HG03159 (cell line): ENCODE results near the gene ACOT7.
"Not testable (repeated sequence)": the region's sequence is repeated elsewhere in the genome, so short reads cannot be mapped to it uniquely, and the experiment has no call there.

ENCODE experiments used
- ATAC-seq: cut with Tn5 transposase; IDR thresholded peaks from one replicate; pipeline ENCODE4 v1.9.1; 2021; ENCODE audit warnings: mild to moderate bottlenecking, moderate library complexity; ENCODE audit not compliant: unreplicated experiment

The ACOT7 gene

GRCh38 chr1:6401673-6402072 is 8.1 kb upstream of the ACOT7 start:
- no peak for ATAC-seq

DNA sequence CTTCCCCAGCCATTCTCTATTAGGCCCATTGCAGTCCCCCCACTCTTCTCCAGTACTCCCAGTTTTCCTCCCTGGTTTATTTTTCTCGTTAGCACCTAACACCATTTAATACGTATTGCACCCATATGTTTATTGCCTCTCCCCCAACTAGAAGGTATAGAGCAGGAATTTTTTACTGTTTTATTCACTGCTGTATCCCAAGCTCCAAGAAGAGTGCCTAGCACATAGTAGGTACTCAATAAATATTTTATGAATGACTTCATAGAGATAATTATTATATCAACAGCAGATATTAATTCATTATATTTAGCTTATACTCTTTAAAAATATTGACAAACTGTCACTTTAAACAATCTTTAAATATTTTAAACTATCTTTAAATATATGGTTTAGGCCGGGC is 5.7 kb upstream of the ACOT7 start:
- ATAC-seq: no peak

DNA sequence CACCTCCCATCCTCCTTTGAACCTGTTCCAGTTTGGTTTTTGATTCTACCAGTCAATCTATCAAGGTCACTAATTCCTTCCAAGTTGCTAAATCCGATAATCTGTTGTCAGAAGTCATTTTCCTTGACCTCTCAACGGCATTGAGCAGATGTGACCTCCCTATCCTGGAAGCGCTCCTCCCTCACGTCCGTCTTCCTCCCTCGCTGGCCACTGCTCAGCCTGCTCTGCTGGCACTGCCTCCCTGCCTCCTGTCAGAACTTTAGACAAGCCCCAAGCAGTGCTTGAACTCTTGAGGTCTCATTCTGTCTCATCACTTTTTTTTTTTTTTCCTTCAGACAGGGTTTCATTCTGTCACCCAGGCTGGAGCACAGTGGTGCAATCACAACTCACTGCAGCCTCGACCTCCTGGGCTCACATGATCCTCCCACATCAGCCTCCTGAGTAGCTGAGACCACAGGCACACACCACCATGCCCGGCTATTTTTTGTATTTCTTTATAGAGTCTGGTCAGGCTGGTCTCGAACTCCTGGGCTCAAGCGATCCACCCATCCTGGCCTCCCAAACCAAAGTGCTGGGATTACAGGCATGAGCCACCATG is 4.4 kb upstream of the ACOT7 start:
- ATAC-seq: no peak

GRCh38 chr1:6396998-6397397 is 3.4 kb upstream of the ACOT7 start:
- no peak for ATAC-seq

GRCh38 chr1:6395781-6396244 is 2.2 kb upstream of the ACOT7 start:
- not testable (repeated sequence) for ATAC-seq

DNA sequence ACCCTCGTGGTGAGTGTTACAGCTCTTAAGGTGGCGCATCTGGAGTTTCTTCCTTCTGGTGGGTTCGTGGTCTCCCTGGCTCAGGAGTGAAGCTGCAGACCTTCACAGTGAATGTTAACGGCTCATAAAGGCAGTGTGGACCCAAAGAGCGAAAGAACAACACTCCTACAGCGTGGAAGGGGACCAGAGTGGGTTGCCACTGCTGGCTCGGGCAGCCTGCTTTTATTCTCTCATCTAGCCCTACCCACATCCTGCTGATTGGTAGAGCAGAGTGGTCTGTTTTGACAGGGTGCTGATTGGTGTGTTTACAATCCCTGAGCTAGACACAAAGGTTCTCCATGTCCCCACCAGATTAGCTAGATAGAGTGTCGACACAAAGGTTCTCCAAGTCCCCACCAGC is 1.6 kb upstream of the ACOT7 start:
- not testable (repeated sequence) for ATAC-seq

- ATAC-seq: peak; percentile 1
Observed at GRCh38 chr1:6392809-6393399, 663 bp downstream of the ACOT7 start.

- ATAC-seq: no peak
Observed at GRCh38 chr1:6391951-6392808, 1.4 kb downstream of the ACOT7 start.

GRCh38 chr1:6389971-6390370 is 3.6 kb downstream of the ACOT7 start:
- no peak for ATAC-seq

DNA sequence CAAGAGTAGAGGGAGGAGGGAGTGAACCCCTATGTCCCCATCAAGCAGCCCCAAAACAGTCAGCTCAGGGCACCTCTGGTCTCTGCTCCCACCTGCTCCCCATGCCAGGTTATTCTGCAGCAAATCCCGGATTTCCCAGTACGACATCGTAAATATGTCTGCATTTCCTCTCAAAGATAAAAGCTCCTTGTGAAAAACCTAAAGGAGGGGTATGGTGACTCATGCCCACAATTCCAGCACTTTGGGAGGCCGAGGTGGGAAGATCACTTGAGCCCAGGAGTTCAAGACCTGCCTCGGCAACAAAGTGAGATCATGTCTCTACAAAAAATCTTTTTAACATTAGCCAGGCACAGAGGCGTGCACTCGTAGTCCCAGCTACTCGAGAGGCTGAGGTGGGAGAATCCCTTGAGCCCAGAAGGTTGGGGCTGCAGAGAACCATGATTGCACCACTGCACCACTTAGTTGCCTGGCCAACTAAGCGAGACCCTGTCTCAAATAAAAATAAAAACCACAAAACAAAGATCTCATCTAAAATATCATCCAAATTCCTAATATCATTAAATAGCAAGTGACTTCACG is 7.1 kb downstream of the ACOT7 start:
- no peak for ATAC-seq

DNA sequence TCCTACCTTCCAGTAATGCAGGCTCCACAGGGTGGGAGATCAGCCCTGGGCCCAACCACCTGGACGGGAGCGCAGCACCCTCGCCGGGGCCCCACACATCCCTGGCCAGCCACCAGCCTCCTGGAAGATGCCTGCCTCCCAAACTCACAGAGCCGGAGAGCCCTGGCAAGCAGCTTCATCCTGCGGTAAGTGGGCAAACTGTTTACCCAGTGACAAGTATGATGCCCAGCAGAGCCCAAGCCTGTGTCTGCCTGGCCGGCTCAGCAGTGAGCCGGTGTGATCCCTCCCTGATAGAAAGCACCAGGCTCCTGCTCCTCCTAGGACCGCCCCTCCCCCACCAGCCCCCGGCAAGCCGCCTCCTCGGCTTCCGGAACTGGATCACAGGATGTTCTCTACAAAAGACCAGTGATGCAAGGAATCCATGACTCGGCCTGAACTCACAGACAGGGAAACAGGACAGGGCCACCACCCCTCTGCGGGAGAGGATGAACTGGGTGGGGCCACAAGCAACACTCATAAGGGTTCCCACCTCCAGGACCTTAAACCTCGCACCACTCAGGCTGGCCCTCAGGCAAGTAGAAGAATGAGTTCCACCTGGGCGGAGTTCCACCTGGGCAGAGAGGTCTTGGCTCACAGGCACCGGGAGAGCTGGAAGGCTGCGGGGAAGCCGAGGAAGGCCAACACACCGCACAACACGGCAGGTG is 7.9 kb downstream of the ACOT7 start:
- no peak for ATAC-seq

- no peak for ATAC-seq
Observed at GRCh38 chr1:6384962-6385361, 8.6 kb downstream of the ACOT7 start.

GRCh38 chr1:6384135-6384534 is 9.4 kb downstream of the ACOT7 start:
- no peak for ATAC-seq

DNA sequence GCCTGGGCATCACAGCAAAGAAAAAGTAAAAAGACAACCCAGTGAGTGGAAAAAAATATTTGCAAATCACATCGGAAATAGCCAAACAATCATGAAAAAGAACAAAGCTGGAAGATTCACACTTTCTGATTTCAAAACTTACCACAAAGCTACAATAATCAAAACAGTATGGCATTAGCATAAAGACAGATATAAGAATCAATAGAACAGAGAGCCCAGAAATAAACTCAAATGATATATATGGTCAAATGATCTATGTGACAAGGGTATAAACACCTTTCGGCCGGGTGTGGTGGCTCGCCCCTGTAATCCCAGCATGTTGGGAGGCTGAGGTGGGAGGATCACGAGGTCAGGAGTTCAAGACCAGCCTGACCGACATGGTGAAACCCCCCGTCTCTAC is 13.5 kb downstream of the ACOT7 start:
- no peak for ATAC-seq

GRCh38 chr1:6378096-6378746 is 15.3 kb downstream of the ACOT7 start:
- no peak for ATAC-seq

DNA sequence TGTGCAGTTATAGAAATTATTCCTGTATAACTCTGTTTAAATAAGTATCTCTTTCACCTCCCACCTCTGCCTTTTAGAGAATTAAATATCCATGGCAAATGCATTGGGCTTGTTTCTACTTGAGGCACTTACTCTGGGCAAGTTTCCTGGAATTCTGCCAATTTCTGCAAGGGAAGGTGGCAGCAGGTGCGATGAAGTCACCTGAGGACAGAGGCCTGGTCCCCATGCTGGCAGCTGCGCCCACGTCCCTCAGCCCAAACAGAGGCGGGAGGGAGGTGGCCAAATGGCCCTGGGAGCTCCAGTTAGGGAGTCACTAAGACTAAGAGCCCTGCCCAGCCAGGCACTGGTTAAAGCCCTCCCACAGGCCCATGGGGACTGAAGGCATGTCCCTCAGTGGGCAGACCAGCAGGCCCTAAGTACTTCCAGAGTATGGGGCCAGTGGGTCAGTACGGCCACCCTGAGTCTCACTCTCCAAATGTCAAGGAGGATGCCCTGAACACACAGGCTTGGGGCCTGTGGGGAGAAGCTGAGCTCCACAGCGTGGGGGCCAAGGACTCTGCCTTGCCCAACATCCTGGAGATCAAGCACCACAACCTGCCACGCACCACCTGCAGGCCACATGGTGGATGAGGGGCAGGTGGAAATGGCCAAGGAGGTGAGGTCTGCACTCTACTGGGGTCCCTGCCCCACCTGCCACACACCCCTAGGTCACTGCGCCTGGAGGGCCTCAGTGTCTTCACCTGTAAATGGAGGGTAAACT is 19.4 kb downstream of the ACOT7 start:
- no peak for ATAC-seq

DNA sequence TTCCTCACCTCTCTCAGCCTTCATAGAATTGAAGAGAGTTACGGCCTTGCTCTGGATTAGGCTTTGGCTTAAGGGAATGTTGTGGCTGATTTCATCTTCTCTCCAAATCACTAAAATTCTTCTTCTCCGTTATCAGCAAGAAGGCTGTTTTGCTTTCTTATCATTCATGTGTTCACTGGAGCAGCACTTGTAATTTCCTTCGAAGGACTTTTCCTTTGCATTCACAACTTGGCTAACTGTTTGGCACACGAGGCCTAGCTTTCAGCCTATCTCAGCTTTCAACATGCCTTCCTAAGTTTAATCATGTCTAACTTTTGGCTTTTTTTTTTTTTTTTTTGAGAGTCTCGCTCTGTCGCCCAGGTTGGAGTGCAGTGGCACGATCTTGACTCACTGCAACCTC is 21.3 kb downstream of the ACOT7 start:
- ATAC-seq: not testable (repeated sequence)

DNA sequence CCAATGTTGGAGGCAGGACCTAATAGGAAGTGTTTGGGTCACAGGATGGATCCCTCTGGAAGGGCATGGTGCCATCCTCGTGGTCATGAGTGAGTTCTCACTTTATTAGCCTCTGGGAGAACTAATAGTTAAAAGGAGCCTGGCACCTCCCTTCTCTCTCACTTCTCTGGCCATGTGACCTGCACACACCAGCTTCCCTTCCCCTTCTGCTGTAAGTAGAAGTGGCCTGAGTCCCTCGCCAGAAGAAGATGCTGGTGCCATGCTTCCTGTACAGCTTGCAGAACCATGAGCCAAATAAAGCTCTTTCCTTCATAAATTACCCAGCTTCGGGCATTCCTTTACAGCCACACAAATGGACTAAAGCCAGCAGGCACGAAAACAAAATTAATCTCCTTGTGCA is 23.6 kb downstream of the ACOT7 start:
- no peak for ATAC-seq

- ATAC-seq: no peak
Observed at GRCh38 chr1:6367381-6368012, 26.1 kb downstream of the ACOT7 start.
